Measurements from ENCODE around the gene TAF15.

- TF ChIP-seq FOS (IDR thresholded peaks at IDR 0.05; ENCODE audit: low read depth, low read length) (no peak), CTCF (conservative IDR thresholded peaks at IDR 0.05; ENCODE audit: low read depth, low read length) (0 out of 2 replicates have a peak, but pooled peaks have one; percentile 4), MAFK (IDR thresholded peaks at IDR 0.05; ENCODE audit: low read depth, low read length) (no peak), CEBPB (IDR thresholded peaks at IDR 0.05; ENCODE audit: low read depth, low read length) (no peak), NFE2L2 (IDR thresholded peaks at IDR 0.05; ENCODE audit: low read depth, low read length) (no peak), POLR2A (IDR thresholded peaks at IDR 0.05; ENCODE audit: low read depth, low read length) (no peak)
These were observed 39.3 kb upstream of the TAF15 start for GRCh38 chr17:35769895-35770486.

Measured in IMR-90 (cell line).